AG09319 (cell line): ENCODE data around the gene NPEPL1.

Experiments used
- DNase-seq: peaks from one replicate; pipeline ENCODE4 v3.0.0-alpha.2; 2010; ENCODE audit warnings: low read depth; ENCODE audit errors: extremely low read depth
- TF ChIP-seq, protein P1 (sequence below): IDR thresholded peaks from 2 replicates; pipeline ENCODE4 v1.5.1; 2011; ENCODE audit warnings: low read depth, mild to moderate bottlenecking, inconsistent platforms, low read length, moderate library complexity

Gene NPEPL1

DNA sequence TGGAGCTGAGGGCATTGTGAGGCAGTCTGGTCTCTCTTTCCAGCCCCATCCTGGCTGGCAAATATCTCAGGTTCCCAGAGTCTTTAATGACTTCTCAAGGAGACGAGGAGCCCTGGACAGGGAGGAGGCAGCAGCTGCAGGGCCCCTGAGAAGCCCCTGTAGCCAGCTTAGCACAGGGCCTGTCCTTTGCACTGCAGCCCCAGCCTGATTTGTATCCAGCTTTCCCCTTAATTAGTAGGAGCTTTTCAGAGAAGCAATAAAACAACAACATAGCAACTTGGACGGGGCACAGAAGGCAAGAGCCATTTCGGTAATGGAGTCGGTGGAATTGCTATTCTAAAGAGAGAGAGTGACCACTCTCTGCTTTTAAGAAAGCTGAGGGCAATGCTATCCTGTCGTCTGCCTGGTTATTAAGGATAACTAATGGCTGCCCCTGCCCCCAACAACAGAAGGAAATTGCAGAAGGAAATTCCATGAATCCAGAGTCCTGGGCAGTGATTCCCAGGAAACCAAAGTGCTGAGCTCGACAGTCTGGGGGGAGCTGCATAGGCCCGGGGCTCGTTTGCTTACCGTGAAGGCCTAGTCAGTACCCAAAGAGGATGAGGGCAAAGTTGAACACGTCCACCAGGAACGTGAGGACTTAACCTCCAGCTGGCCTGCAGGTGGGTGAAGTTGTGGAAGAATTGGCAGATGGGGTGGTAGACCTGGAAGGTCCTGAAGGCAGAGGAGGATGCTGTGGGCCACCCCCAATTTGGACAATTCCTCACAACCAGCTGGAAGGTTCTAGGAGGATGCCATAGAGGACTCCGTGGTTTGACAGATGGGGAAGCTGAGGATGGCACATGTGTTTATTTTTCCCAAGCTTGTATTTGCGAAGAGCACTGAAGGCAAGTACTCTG, 50.3 kb downstream of the NPEPL1 start:
- DNase-seq, result no peak
- TF ChIP-seq, protein P1, sequence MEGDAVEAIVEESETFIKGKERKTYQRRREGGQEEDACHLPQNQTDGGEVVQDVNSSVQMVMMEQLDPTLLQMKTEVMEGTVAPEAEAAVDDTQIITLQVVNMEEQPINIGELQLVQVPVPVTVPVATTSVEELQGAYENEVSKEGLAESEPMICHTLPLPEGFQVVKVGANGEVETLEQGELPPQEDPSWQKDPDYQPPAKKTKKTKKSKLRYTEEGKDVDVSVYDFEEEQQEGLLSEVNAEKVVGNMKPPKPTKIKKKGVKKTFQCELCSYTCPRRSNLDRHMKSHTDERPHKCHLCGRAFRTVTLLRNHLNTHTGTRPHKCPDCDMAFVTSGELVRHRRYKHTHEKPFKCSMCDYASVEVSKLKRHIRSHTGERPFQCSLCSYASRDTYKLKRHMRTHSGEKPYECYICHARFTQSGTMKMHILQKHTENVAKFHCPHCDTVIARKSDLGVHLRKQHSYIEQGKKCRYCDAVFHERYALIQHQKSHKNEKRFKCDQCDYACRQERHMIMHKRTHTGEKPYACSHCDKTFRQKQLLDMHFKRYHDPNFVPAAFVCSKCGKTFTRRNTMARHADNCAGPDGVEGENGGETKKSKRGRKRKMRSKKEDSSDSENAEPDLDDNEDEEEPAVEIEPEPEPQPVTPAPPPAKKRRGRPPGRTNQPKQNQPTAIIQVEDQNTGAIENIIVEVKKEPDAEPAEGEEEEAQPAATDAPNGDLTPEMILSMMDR, result no peak

DNA sequence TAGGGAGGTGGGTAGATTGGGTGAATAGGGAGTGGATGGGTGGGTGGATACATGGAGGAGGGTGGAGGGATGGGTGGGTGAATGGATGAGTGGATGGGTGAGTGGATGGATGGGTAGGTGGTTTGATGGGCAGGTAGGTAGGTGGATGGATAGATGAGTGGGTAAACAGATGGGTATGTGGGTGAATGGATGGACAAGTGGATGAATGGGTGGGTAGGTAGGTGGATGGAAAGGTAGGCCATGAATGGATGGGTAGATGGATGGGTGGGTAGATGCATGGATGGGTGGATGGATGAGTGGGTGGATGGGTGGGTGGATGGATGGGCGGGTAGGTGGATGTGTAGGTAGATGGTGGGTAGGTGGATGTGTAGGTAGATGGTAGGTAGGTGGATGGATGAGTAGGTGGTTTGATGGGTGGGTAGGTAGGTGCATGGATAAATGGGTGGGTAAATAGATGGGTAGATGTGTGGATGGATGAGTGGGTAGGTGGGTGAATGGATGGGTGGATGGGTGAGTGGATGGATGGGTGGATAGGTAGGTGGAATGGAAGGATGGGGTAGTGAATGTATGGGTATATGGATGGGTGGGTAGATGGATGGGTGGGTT, 51.4 kb downstream of the NPEPL1 start:
- no peak for DNase-seq

DNA sequence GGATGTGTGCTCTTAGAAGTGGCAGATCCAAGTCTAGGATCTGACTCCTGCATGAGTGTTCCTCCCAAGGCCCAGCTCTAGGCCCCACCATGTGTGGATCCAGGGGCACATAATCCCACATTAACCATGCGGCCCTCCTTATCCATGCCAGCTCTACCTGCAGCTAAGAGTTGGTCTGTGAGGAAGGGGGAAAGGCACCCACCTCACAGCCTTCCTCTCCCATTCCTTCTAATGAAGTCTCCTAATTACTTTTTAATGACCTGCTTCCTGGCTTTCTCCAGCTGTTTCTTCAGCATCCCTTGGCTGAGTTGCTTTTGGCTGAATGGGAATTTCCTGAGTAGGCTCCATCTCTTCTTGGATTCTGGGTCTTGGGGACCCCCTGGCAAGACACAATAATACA, 52.2 kb downstream of the NPEPL1 start:
- DNase-seq, result no peak
- TF ChIP-seq, protein P1, result no peak

More for the DNA sequence above, 51.4 kb downstream of the NPEPL1 start:
- TF ChIP-seq, protein P1, result no peak

DNA sequence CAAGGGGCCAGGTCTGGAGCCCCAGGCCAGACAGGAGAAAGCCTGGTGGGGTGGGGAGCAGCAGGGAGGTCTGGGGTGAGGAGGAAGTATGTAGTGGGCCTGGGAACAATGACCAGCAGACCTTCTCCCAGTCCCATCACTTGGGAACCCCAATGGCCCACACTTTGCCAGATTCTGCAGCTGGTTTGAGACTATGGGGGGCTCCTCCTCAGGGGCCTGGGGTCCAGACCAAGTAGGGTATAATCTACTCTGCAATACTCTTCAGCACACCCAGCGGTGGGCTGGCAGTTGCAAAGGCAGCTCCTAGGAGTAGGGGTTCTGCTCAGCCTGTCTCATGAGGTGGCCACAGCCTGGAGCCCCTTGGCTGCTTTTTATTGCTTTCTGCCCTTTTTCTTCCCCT, 52.8 kb downstream of the NPEPL1 start:
- DNase-seq, result no peak
- TF ChIP-seq, protein P1, result no peak

DNA sequence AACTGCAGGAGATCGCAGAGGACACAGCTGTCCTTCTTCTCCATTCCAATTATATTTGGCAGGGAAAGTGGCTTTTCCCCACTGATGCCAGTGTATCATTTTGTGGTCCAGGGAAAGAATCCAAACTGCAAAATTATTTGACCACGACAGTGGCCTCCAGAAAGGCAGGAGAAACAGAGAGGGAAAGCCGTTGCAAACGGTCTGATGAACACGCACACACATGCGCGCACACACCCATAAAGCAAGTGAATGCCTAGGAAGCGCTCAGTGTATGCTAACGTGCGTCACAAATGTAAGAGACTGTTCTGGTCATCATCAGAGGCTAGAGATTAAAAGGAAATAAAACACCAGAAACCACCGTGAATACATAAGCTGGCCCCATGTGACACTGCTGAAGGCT, 54.0 kb downstream of the NPEPL1 start:
- TF ChIP-seq, protein P1, result no peak
- DNase-seq, result no peak

DNA sequence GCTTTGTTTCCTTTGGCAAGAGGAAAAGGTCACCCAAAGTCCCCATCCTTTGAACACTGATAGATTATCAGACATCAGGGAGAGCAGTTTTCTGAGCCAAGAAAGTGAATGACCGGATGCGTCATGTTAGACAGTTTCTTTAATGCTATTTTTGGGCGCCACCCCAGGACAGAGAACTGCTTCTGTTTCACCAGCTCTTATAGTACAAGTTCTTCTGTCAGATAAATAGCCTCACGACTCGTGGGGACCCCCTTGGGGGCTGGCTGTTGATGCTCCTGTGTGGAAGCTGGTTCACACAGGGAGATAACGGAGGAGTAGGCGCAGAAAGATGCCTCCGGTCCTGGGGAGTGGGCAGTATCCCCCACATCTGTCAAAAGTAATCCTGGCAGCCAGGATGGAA, 54.6 kb downstream of the NPEPL1 start:
- TF ChIP-seq, protein P1, result no peak
- DNase-seq, result no peak

DNA sequence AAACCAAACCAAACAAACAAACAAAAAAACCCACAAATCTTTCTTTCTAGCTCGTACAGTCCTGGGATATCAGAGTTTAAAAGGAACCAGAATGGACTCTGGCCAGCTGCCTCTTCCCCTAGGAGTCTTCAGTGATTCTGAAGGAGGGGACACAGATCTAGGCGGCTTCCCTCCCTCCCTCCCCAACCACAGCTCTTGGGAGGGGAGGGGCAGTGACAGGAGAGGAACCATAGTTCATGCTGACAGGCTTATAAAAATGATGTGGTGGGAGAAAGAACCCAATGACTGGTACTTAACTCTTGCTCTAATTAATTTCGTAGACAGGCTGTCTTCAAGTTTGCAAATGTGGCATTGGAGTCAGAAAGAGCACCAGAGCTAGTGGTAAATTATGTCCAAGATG, 56.0 kb downstream of the NPEPL1 start:
- no peak for DNase-seq
- TF ChIP-seq, protein P1, result no peak
